HG02973 (cell line): ENCODE measurements around the gene COL9A3.

Source experiments
- ATAC-seq: cut with Tn5 transposase; IDR thresholded peaks from one replicate; pipeline ENCODE4 v1.9.1; 2021; ENCODE audit warnings: moderate library complexity; ENCODE audit not compliant: unreplicated experiment

Gene COL9A3

GRCh38 chr20:62890444-62890843 lies 73.6 kb downstream of the COL9A3 start:
- ATAC-seq: no peak
